SK-N-MC (cell line): ENCODE results near the gene VOPP1.

Experiments used
- EZH2 ChIP-seq: fragments of 200-600 bp; sonication (generic); IDR thresholded peaks from one replicate; pipeline ENCODE4 v1.6.1; 2017; ENCODE audit warnings: antibody characterized with exemption
- POLR2AphosphoS5 ChIP-seq: IDR thresholded peaks from 2 replicates; pipeline ENCODE4 v1.6.1; 2012; ENCODE audit warnings: mild to moderate bottlenecking, low read depth, low read length, borderline replicate concordance

DNA sequence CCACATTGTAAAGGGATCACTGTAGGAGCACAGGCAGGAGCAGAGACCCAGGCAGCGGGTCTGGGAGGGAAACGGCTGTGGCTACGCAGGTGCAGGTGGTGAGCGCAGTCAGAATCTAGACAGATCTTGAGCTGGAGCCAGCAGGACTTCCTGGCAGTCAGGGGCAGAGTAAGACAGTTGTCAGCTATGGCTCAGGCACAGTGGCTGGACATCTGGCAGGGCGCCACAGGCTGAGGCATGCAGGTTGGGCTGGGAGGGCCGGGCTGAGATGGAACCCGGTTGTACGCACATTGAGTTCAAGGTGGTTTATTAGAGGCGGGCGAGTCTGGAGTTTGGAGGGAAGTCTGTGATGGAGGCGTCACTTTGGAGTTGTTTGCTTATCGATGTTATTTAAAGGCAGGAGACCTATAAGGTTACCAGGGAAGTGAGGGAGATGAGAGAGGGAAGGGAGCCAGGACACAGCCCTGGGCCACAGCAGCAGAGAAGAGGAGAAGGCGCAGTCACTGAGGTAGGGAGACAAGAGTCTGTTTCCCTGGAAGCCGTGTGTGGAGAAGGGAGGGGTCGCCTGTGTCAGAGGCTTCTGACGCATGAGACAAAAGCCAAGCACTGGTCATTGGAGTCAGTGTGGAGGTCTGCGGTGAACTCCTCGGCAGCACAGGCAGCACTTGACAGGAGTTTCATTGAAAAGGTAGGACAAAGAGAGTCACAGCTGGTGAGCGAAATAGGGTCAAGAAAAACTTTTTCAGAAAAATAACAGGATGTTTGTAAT lies 133.4 kb downstream of the VOPP1 start:
- TF ChIP-seq EZH2 (no peak), POLR2AphosphoS5 (no peak)
